ENCODE data around the gene TXN2.
A peak's percentile ranks its signal among the peaks of the same experiment; 100 is the strongest.
"Not testable (repeated sequence)": the region's sequence is repeated elsewhere in the genome, so short reads cannot be mapped to it uniquely, and the experiment has no call there.

Gene TXN2

GRCh38 chr22:36455571-36456463, 25.6 kb downstream of the TXN2 start:
- no peak for DNase-seq

- peak; percentile 92 to 99 (median 95) for DNase-seq
Measured at GRCh38 chr22:36454916-36455570, 26.4 kb downstream of the TXN2 start.

GRCh38 chr22:36453855-36454378, 27.5 kb downstream of the TXN2 start:
- no peak for DNase-seq

GRCh38 chr22:36452978-36453607, 28.3 kb downstream of the TXN2 start:
- not testable (repeated sequence) for DNase-seq

GRCh38 chr22:36452250-36452977, 29.0 kb downstream of the TXN2 start:
- DNase-seq = peak in 1 of 5 donors; percentile 43

- DNase-seq = not testable (repeated sequence)
Measured at GRCh38 chr22:36450923-36451322, 30.5 kb downstream of the TXN2 start.

GRCh38 chr22:36449596-36450175, 31.8 kb downstream of the TXN2 start:
- no peak for DNase-seq

GRCh38 chr22:36447632-36448031, 33.8 kb downstream of the TXN2 start:
- no peak for DNase-seq

- no peak for DNase-seq
Measured at GRCh38 chr22:36445158-36445668, 36.2 kb downstream of the TXN2 start.

- no peak for DNase-seq
Measured at GRCh38 chr22:36443198-36443770, 38.2 kb downstream of the TXN2 start.

- DNase-seq = no peak
Measured at GRCh38 chr22:36442506-36443197, 38.8 kb downstream of the TXN2 start.

GRCh38 chr22:36440429-36441002, 40.9 kb downstream of the TXN2 start:
- no peak for DNase-seq

GRCh38 chr22:36439481-36440271, 41.8 kb downstream of the TXN2 start:
- DNase-seq = no peak

- DNase-seq = peak; percentile 48 to 70 (median 69)
Measured at GRCh38 chr22:36435516-36436415, 45.7 kb downstream of the TXN2 start.

GRCh38 chr22:36433318-36434231, 47.9 kb downstream of the TXN2 start:
- no peak for DNase-seq

- DNase-seq = no peak
Measured at GRCh38 chr22:36432592-36433317, 48.7 kb downstream of the TXN2 start.

GRCh38 chr22:36431977-36432376, 49.5 kb downstream of the TXN2 start:
- no peak for DNase-seq

Measured in T-helper 1 cell (primary cell).